ENCODE measurements around the gene GABRB1. TPM values are rescaled to one million over a fixed set of nuclear protein-coding genes. Genes with fewer than 3 reads are reported as not detected.

GABRB1 gene
- total RNA-seq, 1 experiment from 2014 or later, result not detected

GRCh38 chr4:47012676-47013075 lies 18.7 kb upstream of the GABRB1 start:
- ATAC-seq (no peak), DNase-seq (ENCODE audit: low read depth, low spot score) (no peak)
- no peaks in the 10 kb centered on the region for H3K36me3 ChIP-seq (ENCODE audit: control insufficient read depth in 1 of 2, insufficient read depth in 2 of 2, low read length in 2 of 2)
- H3K4me1 ChIP-seq (ENCODE audit: control insufficient read depth in 1 of 2, insufficient read depth in 2 of 2, low read length in 2 of 2), result no peaks in the 10 kb centered on the region
- H3K9ac ChIP-seq (ENCODE audit: low read length), result no peak overlapping the region
- no peaks in the 10 kb centered on the region for H3K79me2 ChIP-seq (ENCODE audit: insufficient read depth, low read length)
- CTCF ChIA-PET, result no interaction called here
- no peak overlapping the region for H3K4me2 ChIP-seq (ENCODE audit: low read length)
- H3K27me3 ChIP-seq (ENCODE audit: insufficient read depth, low read length), result no peaks in the 10 kb centered on the region
- no peaks in the 10 kb centered on the region for H4K20me1 ChIP-seq (ENCODE audit: insufficient read depth)
- intact Hi-C loops (cut with micrococcal nuclease), result no loop called here
- no TSS peak for BruUV-seq (replicated peaks)
- no peak overlapping the region for H3K4me3 ChIP-seq (replicated peaks in 1 of 2; ENCODE audit: low read depth in 1 of 2, low read length in 2 of 2)
- no peaks in the 10 kb centered on the region for H3K9me2 ChIP-seq (ENCODE audit: insufficient read depth)
- TF ChIP-seq TCF7L2 (IDR thresholded peaks at IDR 0.05; ENCODE audit: borderline replicate concordance, extremely low read depth, insufficient read depth, insufficient read length) (no peak), ZFX (IDR thresholded peaks at IDR 0.05) (no peak), EZH2phosphoT487 (IDR thresholded peaks at IDR 0.05; ENCODE audit: borderline replicate concordance) (no peak), FOSL1 (IDR thresholded peaks at IDR 0.05; ENCODE audit: low read depth) (no peak), POLR2AphosphoS5 (IDR thresholded peaks at IDR 0.05; ENCODE audit: low read depth, low read length) (no peak), CTCF (IDR thresholded peaks at IDR 0.05 in 2 of 3, conservative IDR thresholded peaks at IDR 0.05 in 1 of 3; ENCODE audit: borderline replicate concordance in 1 of 3, insufficient read depth in 1 of 3, low read depth in 2 of 3, low read length in 2 of 3) (no peak), SIN3A (IDR thresholded peaks at IDR 0.05; ENCODE audit: low read depth) (no peak), JUND (IDR thresholded peaks at IDR 0.05) (no peak), POLR2A (IDR thresholded peaks at IDR 0.05; ENCODE audit: borderline replicate concordance, extremely low read depth, insufficient read depth, insufficient read length) (no peak), SRF (IDR thresholded peaks at IDR 0.05; ENCODE audit: low read depth) (no peak)
- H3K27ac ChIP-seq (ENCODE audit: low read depth, low read length), result no peak overlapping the region
- no peak overlapping the region for H2AFZ ChIP-seq (ENCODE audit: low read depth, low read length, poor library complexity, severe bottlenecking)
- 0 out of 4 replicates have a peak, but pooled peaks cover 0 to 3% of the 10 kb centered on the region in 2 experiments for H3K9me3 ChIP-seq (ENCODE audit: control insufficient read depth in 1 of 2, insufficient read depth in 1 of 2, low read depth in 1 of 2, low read length in 2 of 2)
- POLR2A ChIA-PET, result no interaction called here
- RAD21 ChIA-PET (ENCODE audit: low non-redundant PET in 1 of 2, low total read pairs in 2 of 2, uncharacterized antibody in 2 of 2, unreplicated experiment in 2 of 2), result no interaction called here

GRCh38 chr4:47013373-47013772 lies 18.0 kb upstream of the GABRB1 start:
- H3K27ac ChIP-seq (ENCODE audit: low read depth, low read length), result no peak overlapping the region
- H4K20me1 ChIP-seq (ENCODE audit: insufficient read depth), result no peaks in the 10 kb centered on the region
- H3K27me3 ChIP-seq (ENCODE audit: insufficient read depth, low read length), result no peaks in the 10 kb centered on the region
- H2AFZ ChIP-seq (ENCODE audit: low read depth, low read length, poor library complexity, severe bottlenecking), result no peak overlapping the region
- BruUV-seq (replicated peaks), result no TSS peak
- TF ChIP-seq SP1 (IDR thresholded peaks at IDR 0.05; ENCODE audit: low read depth), result no peak
- no peak for TF ChIP-seq TCF7L2 (IDR thresholded peaks at IDR 0.05; ENCODE audit: borderline replicate concordance, extremely low read depth, insufficient read depth, insufficient read length)
- no peak for TF ChIP-seq CEBPB (IDR thresholded peaks at IDR 0.05; ENCODE audit: low read depth)
- TF ChIP-seq CBX3 (IDR thresholded peaks at IDR 0.05; ENCODE audit: low read depth), result no peak
- TF ChIP-seq RAD21 (IDR thresholded peaks at IDR 0.05; ENCODE audit: low read depth), result no peak
- TF ChIP-seq SIN3A (IDR thresholded peaks at IDR 0.05; ENCODE audit: low read depth), result no peak
- TF ChIP-seq YY1 (IDR thresholded peaks at IDR 0.05; ENCODE audit: extremely low read depth, insufficient replicate concordance, low read depth, low read length), result no peak
- no peak for TF ChIP-seq ATF3 (IDR thresholded peaks at IDR 0.05)
- POLR2A ChIA-PET, result no interaction called here
- H3K4me2 ChIP-seq (ENCODE audit: low read length), result no peak overlapping the region
- no peak overlapping the region for H3K9ac ChIP-seq (ENCODE audit: low read length)
- H3K4me3 ChIP-seq (replicated peaks in 1 of 2; ENCODE audit: low read depth in 1 of 2, low read length in 2 of 2), result no peak overlapping the region
- ATAC-seq (no peak), DNase-seq (ENCODE audit: low read depth, low spot score) (no peak)
- H3K36me3 ChIP-seq (ENCODE audit: control insufficient read depth in 1 of 2, insufficient read depth in 2 of 2, low read length in 2 of 2), result no peaks in the 10 kb centered on the region
- H3K9me3 ChIP-seq (ENCODE audit: control insufficient read depth in 1 of 2, insufficient read depth in 1 of 2, low read depth in 1 of 2, low read length in 2 of 2), result 0 out of 4 replicates have a peak, but pooled peaks cover 0 to 3% of the 10 kb centered on the region in 2 experiments
- intact Hi-C loops (cut with micrococcal nuclease), result no loop called here
- CTCF ChIA-PET, result no interaction called here
- H3K9me2 ChIP-seq (ENCODE audit: insufficient read depth), result no peaks in the 10 kb centered on the region
- RAD21 ChIA-PET (ENCODE audit: low non-redundant PET in 1 of 2, low total read pairs in 2 of 2, uncharacterized antibody in 2 of 2, unreplicated experiment in 2 of 2), result no interaction called here
- H3K79me2 ChIP-seq (ENCODE audit: insufficient read depth, low read length), result no peaks in the 10 kb centered on the region
- no peaks in the 10 kb centered on the region for H3K4me1 ChIP-seq (ENCODE audit: control insufficient read depth in 1 of 2, insufficient read depth in 2 of 2, low read length in 2 of 2)

Measured in HCT116 (cell line).